ENCODE results near the gene TMEM237.
"Not testable (repeated sequence)": the region's sequence is repeated elsewhere in the genome, so short reads cannot be mapped to it uniquely, and the experiment has no call there.

Gene TMEM237
- long read RNA-seq, donor 1, full-length matches to known transcripts: 10 of 19 reads
- long read RNA-seq, donor 1, partial matches to known transcripts: 0 of 19 reads
- long read RNA-seq, donor 1, other reads (novel, unspliced or antisense): 9 of 19 reads
- long read RNA-seq, donor 2: 0 reads
- long read RNA-seq, donor 3, full-length matches to known transcripts: 10 of 10 reads
- long read RNA-seq, donor 3, partial matches to known transcripts: 0 of 10 reads
- long read RNA-seq, donor 3, other reads (novel, unspliced or antisense): 0 of 10 reads
- long read RNA-seq, donor 4, full-length matches to known transcripts: 8 of 8 reads
- long read RNA-seq, donor 4, partial matches to known transcripts: 0 of 8 reads
- long read RNA-seq, donor 4, other reads (novel, unspliced or antisense): 0 of 8 reads
- long read RNA-seq, donor 5, full-length matches to known transcripts: 7 of 7 reads
- long read RNA-seq, donor 5, partial matches to known transcripts: 0 of 7 reads
- long read RNA-seq, donor 5, other reads (novel, unspliced or antisense): 0 of 7 reads
- long read RNA-seq, donor 6, full-length matches to known transcripts: 3 of 3 reads
- long read RNA-seq, donor 6, partial matches to known transcripts: 0 of 3 reads
- long read RNA-seq, donor 6, other reads (novel, unspliced or antisense): 0 of 3 reads
- long read RNA-seq, donor 7, full-length matches to known transcripts: 6 of 20 reads
- long read RNA-seq, donor 7, partial matches to known transcripts: 14 of 20 reads
- long read RNA-seq, donor 7, other reads (novel, unspliced or antisense): 0 of 20 reads
- long read RNA-seq, donor 8, full-length matches to known transcripts: 8 of 15 reads
- long read RNA-seq, donor 8, partial matches to known transcripts: 0 of 15 reads
- long read RNA-seq, donor 8, other reads (novel, unspliced or antisense): 7 of 15 reads

- peak; percentile 83 for DNase-seq
Observed at GRCh38 chr2:201643216-201643890, at the start of gene TMEM237. Gene TMEM237, minus strand, starts transcription at chr2:201643503. Its CDS starts 103 bp downstream, at chr2:201643400.

GRCh38 chr2:201685156-201685555 is 41.9 kb upstream of the TMEM237 start:
- DNase-seq: no peak

GRCh38 chr2:201680743-201681142 is 37.4 kb upstream of the TMEM237 start:
- no peak for DNase-seq

GRCh38 chr2:201678401-201678800 is 35.1 kb upstream of the TMEM237 start:
- DNase-seq: no peak

- DNase-seq: no peak
Observed at GRCh38 chr2:201675454-201675853, 32.2 kb upstream of the TMEM237 start.

GRCh38 chr2:201674794-201675193 is 31.5 kb upstream of the TMEM237 start:
- DNase-seq: no peak

GRCh38 chr2:201674298-201674697 is 31.0 kb upstream of the TMEM237 start:
- DNase-seq: no peak

- DNase-seq: no peak
Observed at GRCh38 chr2:201673546-201673945, 30.2 kb upstream of the TMEM237 start.

GRCh38 chr2:201671205-201671604 is 27.9 kb upstream of the TMEM237 start:
- DNase-seq: not testable (repeated sequence)

GRCh38 chr2:201669865-201670264 is 26.6 kb upstream of the TMEM237 start:
- no peak for DNase-seq

- no peak for DNase-seq
Observed at GRCh38 chr2:201668402-201668910, 25.2 kb upstream of the TMEM237 start.

- no peak for DNase-seq
Observed at GRCh38 chr2:201664334-201664733, 21.0 kb upstream of the TMEM237 start.

GRCh38 chr2:201661366-201661765 is 18.1 kb upstream of the TMEM237 start:
- no peak for DNase-seq

- DNase-seq: no peak
Observed at GRCh38 chr2:201660293-201660895, 17.1 kb upstream of the TMEM237 start.

- no peak for DNase-seq
Observed at GRCh38 chr2:201656740-201657139, 13.4 kb upstream of the TMEM237 start.

GRCh38 chr2:201656102-201656501 is 12.8 kb upstream of the TMEM237 start:
- no peak for DNase-seq

- no peak for DNase-seq
Observed at GRCh38 chr2:201654616-201655384, 11.5 kb upstream of the TMEM237 start.

GRCh38 chr2:201653221-201653620 is 9.9 kb upstream of the TMEM237 start:
- no peak for DNase-seq

- no peak for DNase-seq
Observed at GRCh38 chr2:201649442-201649841, 6.1 kb upstream of the TMEM237 start.

GRCh38 chr2:201647431-201647830 is 4.1 kb upstream of the TMEM237 start:
- no peak for DNase-seq

- DNase-seq: peak; percentile 36
Observed at GRCh38 chr2:201644001-201644400, 698 bp upstream of the TMEM237 start.

Measured in right kidney (tissue), 9 donors.